ENCODE measurements around the gene TMEM250. TPM values are rescaled to one million over a fixed set of nuclear protein-coding genes. Genes with fewer than 3 reads are reported as not detected.

Gene TMEM250
- total and polyA plus RNA-seq, 2 donors from 2014 or later: 22.2 to 33.1 TPM

DNA sequence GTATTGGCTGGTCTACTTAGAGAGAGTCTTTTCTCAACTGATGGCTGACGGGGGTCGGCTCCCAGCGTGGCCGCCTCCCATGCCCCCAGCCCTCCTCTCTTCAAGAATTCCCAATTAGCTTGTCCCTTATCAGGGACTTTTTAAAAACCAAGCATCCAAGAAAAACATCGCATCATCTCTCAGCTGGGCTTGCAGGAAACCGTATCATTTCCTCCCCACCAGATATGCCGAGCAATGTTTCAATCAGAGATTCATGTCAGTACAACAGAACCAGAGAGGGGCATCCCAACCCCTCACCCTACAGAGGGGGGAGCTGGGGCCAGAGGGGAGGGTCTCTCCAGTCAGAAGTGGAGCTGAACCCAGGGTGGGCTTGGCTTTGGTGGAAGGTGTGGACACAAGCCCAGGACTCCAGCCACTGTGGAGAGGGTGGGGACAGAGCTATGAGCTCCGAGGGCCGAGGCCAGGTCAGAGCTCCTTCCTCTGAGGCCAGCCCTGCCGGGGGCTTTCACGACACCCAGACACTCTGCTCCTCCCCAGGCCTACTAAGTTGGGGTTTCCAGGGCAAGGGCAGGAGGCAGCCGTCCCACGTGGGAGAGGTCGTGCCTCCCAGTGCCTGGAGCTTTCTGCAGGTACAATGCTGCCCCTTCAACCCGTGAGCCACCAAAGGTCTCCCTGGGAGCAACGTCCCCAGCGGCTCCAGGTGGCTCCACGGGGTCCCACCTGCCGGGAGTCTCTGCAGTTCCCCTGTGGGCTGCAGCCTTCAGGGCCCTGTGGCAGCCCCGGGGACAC, 39.0 kb upstream of the TMEM250 start:
- DNase-seq: no peak
- no peak overlapping the region for H3K27ac ChIP-seq (ENCODE audit: low read depth in 2 of 2, low read length in 2 of 2)
- H3K4me1 ChIP-seq (ENCODE audit: control insufficient read depth in 2 of 3, insufficient read depth in 2 of 3, low read depth in 1 of 3, low read length in 3 of 3): no peaks in the 10 kb centered on the region
- intact Hi-C loops (cut with DNase I): no loop called here
- no peaks in the 10 kb centered on the region for H3K36me3 ChIP-seq (ENCODE audit: control insufficient read depth in 2 of 3, insufficient read depth in 3 of 3, low read length in 3 of 3)
- no peaks in the 10 kb centered on the region for H3K9me3 ChIP-seq (ENCODE audit: control insufficient read depth in 2 of 3, insufficient read depth in 1 of 3, low read length in 3 of 3)
- H3K4me3 ChIP-seq (ENCODE audit: low read length in 3 of 3): no peak overlapping the region
- H3K9ac ChIP-seq (ENCODE audit: low read length in 3 of 3): no peak overlapping the region
- H3K27me3 ChIP-seq (ENCODE audit: control insufficient read depth, insufficient read depth, low read length): peaks cover 5% of the 10 kb centered on the region
- FAIRE-seq: no peak
- TF ChIP-seq, protein P1, sequence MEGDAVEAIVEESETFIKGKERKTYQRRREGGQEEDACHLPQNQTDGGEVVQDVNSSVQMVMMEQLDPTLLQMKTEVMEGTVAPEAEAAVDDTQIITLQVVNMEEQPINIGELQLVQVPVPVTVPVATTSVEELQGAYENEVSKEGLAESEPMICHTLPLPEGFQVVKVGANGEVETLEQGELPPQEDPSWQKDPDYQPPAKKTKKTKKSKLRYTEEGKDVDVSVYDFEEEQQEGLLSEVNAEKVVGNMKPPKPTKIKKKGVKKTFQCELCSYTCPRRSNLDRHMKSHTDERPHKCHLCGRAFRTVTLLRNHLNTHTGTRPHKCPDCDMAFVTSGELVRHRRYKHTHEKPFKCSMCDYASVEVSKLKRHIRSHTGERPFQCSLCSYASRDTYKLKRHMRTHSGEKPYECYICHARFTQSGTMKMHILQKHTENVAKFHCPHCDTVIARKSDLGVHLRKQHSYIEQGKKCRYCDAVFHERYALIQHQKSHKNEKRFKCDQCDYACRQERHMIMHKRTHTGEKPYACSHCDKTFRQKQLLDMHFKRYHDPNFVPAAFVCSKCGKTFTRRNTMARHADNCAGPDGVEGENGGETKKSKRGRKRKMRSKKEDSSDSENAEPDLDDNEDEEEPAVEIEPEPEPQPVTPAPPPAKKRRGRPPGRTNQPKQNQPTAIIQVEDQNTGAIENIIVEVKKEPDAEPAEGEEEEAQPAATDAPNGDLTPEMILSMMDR (IDR thresholded peaks at IDR 0.05; ENCODE audit: borderline replicate concordance, extremely low read depth, insufficient read depth): no peak

DNA sequence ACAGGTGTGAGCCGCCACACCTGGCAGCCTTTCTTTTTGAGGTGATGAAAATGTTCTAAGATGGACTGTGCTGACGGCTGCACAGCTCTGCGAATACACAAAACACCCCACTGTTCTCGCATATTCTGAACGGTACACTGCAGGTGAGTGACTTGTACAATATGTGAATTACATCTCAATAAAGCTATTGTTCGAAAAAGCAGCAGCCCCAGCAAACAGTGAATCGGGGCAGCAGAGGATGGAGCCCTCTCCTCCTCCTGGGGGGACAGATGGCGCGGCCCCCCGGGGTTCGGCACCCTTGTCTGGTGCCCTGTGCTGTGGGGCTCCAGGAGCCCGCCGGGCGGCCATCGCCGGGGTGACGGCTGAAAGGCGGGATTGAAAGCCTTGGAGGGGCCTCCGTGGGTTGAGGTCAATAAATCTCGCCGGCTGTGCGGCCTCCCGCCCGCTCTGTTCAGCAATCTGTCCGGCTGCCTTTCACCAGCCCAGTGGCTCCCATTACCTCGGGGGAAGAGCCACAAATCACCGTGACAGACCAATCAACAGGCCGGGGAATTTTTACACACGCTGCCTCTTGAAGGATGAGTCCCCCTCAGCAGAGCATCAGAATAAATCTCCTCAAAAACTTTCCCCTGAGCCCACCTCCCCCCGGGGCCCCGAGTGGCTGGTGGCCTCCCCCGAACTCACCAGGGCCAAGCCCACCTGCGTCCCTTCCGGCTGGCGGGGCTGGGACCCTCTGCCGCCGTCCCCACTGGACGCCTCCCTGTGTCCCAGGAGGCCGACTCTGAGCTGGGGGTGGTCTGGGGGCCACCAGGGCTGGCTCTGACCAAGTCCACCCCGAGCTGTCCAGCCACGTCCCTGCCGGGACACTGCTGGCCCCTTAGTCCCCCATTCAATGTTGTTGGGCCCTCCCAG, 37.8 kb upstream of the TMEM250 start:
- Histone ChIP-seq H3K36me3 (ENCODE audit: control insufficient read depth in 2 of 3, insufficient read depth in 3 of 3, low read length in 3 of 3) (no peaks in the 10 kb centered on the region), H3K4me1 (ENCODE audit: control insufficient read depth in 2 of 3, insufficient read depth in 2 of 3, low read depth in 1 of 3, low read length in 3 of 3) (no peaks in the 10 kb centered on the region), H3K27me3 (ENCODE audit: control insufficient read depth, insufficient read depth, low read length) (peaks cover 5% of the 10 kb centered on the region), H3K9ac (ENCODE audit: low read length in 3 of 3) (no peak overlapping the region), H3K27ac (ENCODE audit: low read depth in 2 of 2, low read length in 2 of 2) (no peak overlapping the region), H3K4me3 (ENCODE audit: low read length in 3 of 3) (no peak overlapping the region), H3K9me3 (ENCODE audit: control insufficient read depth in 2 of 3, insufficient read depth in 1 of 3, low read length in 3 of 3) (no peaks in the 10 kb centered on the region)
- FAIRE-seq: no peak
- intact Hi-C loops (cut with DNase I): no loop called here
- TF ChIP-seq, protein P1 (IDR thresholded peaks at IDR 0.05; ENCODE audit: borderline replicate concordance, extremely low read depth, insufficient read depth): no peak
- peak; percentile 61 to 84 (median 78) for DNase-seq

DNA sequence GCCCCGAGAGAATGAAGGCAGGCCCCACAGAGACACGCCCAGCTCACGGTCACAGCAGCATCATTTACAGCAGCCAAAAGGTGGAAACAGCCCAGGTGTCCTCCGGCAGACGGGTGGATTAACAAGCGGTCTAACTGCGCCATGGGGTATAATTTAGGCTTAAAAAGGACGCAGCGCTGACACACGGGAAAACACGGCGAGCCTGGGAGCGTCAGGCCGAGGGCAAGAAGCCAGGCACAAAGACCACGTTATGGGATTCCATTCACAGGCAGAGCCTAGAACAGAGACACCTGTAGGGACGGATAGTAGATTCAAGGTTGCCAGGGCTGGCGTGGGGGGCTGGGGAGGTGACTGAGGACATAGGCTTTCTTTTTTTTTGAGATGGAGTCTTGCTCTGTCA, 36.9 kb upstream of the TMEM250 start:
- Histone ChIP-seq H3K27ac (ENCODE audit: low read depth in 2 of 2, low read length in 2 of 2) (no peak overlapping the region), H3K36me3 (ENCODE audit: control insufficient read depth in 2 of 3, insufficient read depth in 3 of 3, low read length in 3 of 3) (no peaks in the 10 kb centered on the region), H3K9me3 (ENCODE audit: control insufficient read depth in 2 of 3, insufficient read depth in 1 of 3, low read length in 3 of 3) (no peaks in the 10 kb centered on the region), H3K9ac (ENCODE audit: low read length in 3 of 3) (no peak overlapping the region), H3K4me3 (ENCODE audit: low read length in 3 of 3) (no peak overlapping the region), H3K27me3 (ENCODE audit: control insufficient read depth, insufficient read depth, low read length) (peaks cover 5% of the 10 kb centered on the region), H3K4me1 (ENCODE audit: control insufficient read depth in 2 of 3, insufficient read depth in 2 of 3, low read depth in 1 of 3, low read length in 3 of 3) (no peaks in the 10 kb centered on the region)
- DNase-seq: no peak
- no peak for FAIRE-seq
- intact Hi-C loops (cut with DNase I): no loop called here
- TF ChIP-seq, protein P1 (IDR thresholded peaks at IDR 0.05; ENCODE audit: borderline replicate concordance, extremely low read depth, insufficient read depth): no peak
